GM12892 (cell line): ENCODE results near the gene FTO.

Experiments
- DNase-seq: peaks from one replicate; pipeline ENCODE4 v3.0.0; 2011; ENCODE audit not compliant: insufficient read length
- FAIRE-seq: peaks from 2 replicates; lab custom pipeline; 2011; peaks lifted over from hg19 to GRCh38; lab: Jason Lieb, UNC
- POLR2A ChIP-seq: IDR thresholded peaks from 2 replicates; pipeline ENCODE4 v1.6.1; 2011; ENCODE audit warnings: low read depth, low read length, control low read depth
- POLR2AphosphoS5 ChIP-seq: IDR thresholded peaks from 2 replicates; pipeline ENCODE4 v1.6.1; 2011; ENCODE audit warnings: low read depth, low read length, control low read depth
- TAF1 ChIP-seq: IDR thresholded peaks from 2 replicates; pipeline ENCODE4 v1.6.1; 2011; ENCODE audit warnings: low read depth, mild to moderate bottlenecking, control low read depth, low read length, borderline replicate concordance

The FTO gene

GRCh38 chr16:54136276-54136625 is 432.3 kb downstream of the FTO start:
- DNase-seq (no peak), FAIRE-seq (no peak)
- no peak for TF ChIP-seq POLR2A
- TF ChIP-seq POLR2AphosphoS5, result no peak
- no peak for TF ChIP-seq TAF1

- DNase-seq (no peak), FAIRE-seq (no peak)
- no peak for TF ChIP-seq TAF1
- TF ChIP-seq POLR2AphosphoS5, result no peak
- no peak for TF ChIP-seq POLR2A
Observed at GRCh38 chr16:54140057-54140787, 436.3 kb downstream of the FTO start.

- no peak for FAIRE-seq
Observed at GRCh38 chr16:54140788-54141136, 436.8 kb downstream of the FTO start.

GRCh38 chr16:54142787-54143186 is 438.8 kb downstream of the FTO start:
- DNase-seq (no peak), FAIRE-seq (no peak)
- TF ChIP-seq TAF1, result no peak
- no peak for TF ChIP-seq POLR2A
- no peak for TF ChIP-seq POLR2AphosphoS5

More at GRCh38 chr16:54140788-54141136, 436.8 kb downstream of the FTO start:
- TF ChIP-seq TAF1, result no peak
- TF ChIP-seq POLR2A, result no peak
- no peak for TF ChIP-seq POLR2AphosphoS5
- no peak for DNase-seq

- DNase-seq, result no peak
- TF ChIP-seq TAF1, result no peak
- no peak for TF ChIP-seq POLR2A
- no peak for TF ChIP-seq POLR2AphosphoS5
- FAIRE-seq, result no peak
Observed at GRCh38 chr16:54143410-54143809, 439.5 kb downstream of the FTO start.

GRCh38 chr16:54143934-54144571 is 440.1 kb downstream of the FTO start:
- TF ChIP-seq TAF1 (no peak), POLR2AphosphoS5 (no peak), POLR2A (no peak)
- FAIRE-seq (no peak), DNase-seq (no peak)

- no peak for TF ChIP-seq TAF1
- TF ChIP-seq POLR2A, result no peak
- DNase-seq, result no peak
- FAIRE-seq, result no peak
Observed at GRCh38 chr16:54144572-54144947, 440.6 kb downstream of the FTO start.

- no peak for DNase-seq
- FAIRE-seq, result no peak
- TF ChIP-seq POLR2A, result no peak
- no peak for TF ChIP-seq TAF1
- no peak for TF ChIP-seq POLR2AphosphoS5
Observed at GRCh38 chr16:54145881-54146280, 441.9 kb downstream of the FTO start.

- FAIRE-seq (no peak), DNase-seq (no peak)
- TF ChIP-seq POLR2AphosphoS5 (no peak), POLR2A (no peak)
Observed at GRCh38 chr16:54148974-54149373, 445.0 kb downstream of the FTO start.

GRCh38 chr16:54150861-54151260 is 446.9 kb downstream of the FTO start:
- no peak for FAIRE-seq
- TF ChIP-seq POLR2A (no peak), TAF1 (no peak), POLR2AphosphoS5 (no peak)
- no peak for DNase-seq

- no peak for DNase-seq
- no peak for FAIRE-seq
- TF ChIP-seq POLR2AphosphoS5 (no peak), POLR2A (no peak), TAF1 (no peak)
Observed at GRCh38 chr16:54152362-54153239, 448.6 kb downstream of the FTO start.

GRCh38 chr16:54153240-54153934 is 449.4 kb downstream of the FTO start:
- DNase-seq (no peak), FAIRE-seq (no peak)
- TF ChIP-seq TAF1, result no peak
- TF ChIP-seq POLR2AphosphoS5, result no peak
- no peak for TF ChIP-seq POLR2A
